HEK293T (cell line): ENCODE data around the gene SLC35G6.

Experiments used
- ELF4 ChIP-seq: fragments of 450-650 bp; IDR thresholded peaks from 2 replicates; pipeline ENCODE4 v1.6.1; 2017; ENCODE audit warnings: antibody characterized with exemption
- FOXK2 ChIP-seq: fragments of 450-650 bp; IDR thresholded peaks from 2 replicates; pipeline ENCODE4 v1.6.1; 2016; ENCODE audit warnings: mild to moderate bottlenecking
- FOXM1 ChIP-seq: fragments of 450-650 bp; IDR thresholded peaks from 2 replicates; pipeline ENCODE4 v1.6.1; 2017; ENCODE audit warnings: mild to moderate bottlenecking, borderline replicate concordance
- PKNOX1 ChIP-seq: fragments of 450-650 bp; IDR thresholded peaks from 2 replicates; pipeline ENCODE4 v1.6.1; 2016
- SP1 ChIP-seq: fragments of 450-650 bp; IDR thresholded peaks from 2 replicates; pipeline ENCODE4 v1.6.1; 2017
- SUZ12 ChIP-seq: fragments of 450-650 bp; IDR thresholded peaks from 2 replicates; pipeline ENCODE4 v1.6.1; 2016; ENCODE audit warnings: mild to moderate bottlenecking
- TARDBP ChIP-seq: fragments of 450-650 bp; IDR thresholded peaks from 2 replicates; pipeline ENCODE4 v1.6.1; 2016

- TF ChIP-seq FOXM1 = peak; percentile 26; the same call in 1 of the 2 replicates
- TF ChIP-seq ELF4 = no peak
- no peak for TF ChIP-seq SUZ12
- no peak for TF ChIP-seq FOXK2
- no peak for TF ChIP-seq TARDBP
- no peak for TF ChIP-seq SP1
- TF ChIP-seq PKNOX1 = no peak
Measured at GRCh38 chr17:7440113-7440833, 41.0 kb upstream of the SLC35G6 start.
